ENCODE measurements around the gene NBEAL1. TPM values are rescaled to one million over a fixed set of nuclear protein-coding genes. Genes with fewer than 3 reads are reported as not detected.
"Not testable (repeated sequence)": the region's sequence is repeated elsewhere in the genome, so short reads cannot be mapped to it uniquely, and the experiment has no call there.

The NBEAL1 gene
- total and polyA plus RNA-seq, 2 experiments from 2014 or later, result 13.3 to 21.8 TPM

DNA sequence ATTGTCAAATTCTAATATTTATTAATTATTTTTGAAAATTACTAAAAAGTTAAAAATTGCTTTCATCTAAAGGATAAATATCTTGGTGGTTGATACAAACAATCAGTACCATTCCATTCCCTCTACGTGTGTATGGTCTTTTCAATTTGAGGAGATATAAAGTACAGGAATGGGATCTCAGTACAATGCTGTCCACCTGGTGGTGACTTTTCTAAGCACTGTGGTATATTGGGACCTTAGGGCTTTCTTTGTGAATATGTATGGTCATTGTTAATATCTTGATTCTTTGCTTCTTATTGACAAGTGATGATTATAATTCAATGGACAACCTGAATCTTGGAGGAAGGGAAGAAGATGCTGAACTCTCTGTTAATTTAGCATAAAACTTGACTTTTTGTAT lies 83.1 kb downstream of the NBEAL1 start:
- H3K9me2 ChIP-seq (ENCODE audit: insufficient read depth), result no peaks in the 10 kb centered on the region
- H3K4me1 ChIP-seq (ENCODE audit: insufficient read depth), result no peaks in the 10 kb centered on the region
- H3K4me2 ChIP-seq, result no peak overlapping the region
- H3K4me3 ChIP-seq, result no peak overlapping the region
- H4K20me1 ChIP-seq (replicated peaks; ENCODE audit: insufficient read depth), result no peaks in the 10 kb centered on the region
- no peak for TF ChIP-seq ETS1 (IDR thresholded peaks at IDR 0.05)
- TF ChIP-seq, protein P1, sequence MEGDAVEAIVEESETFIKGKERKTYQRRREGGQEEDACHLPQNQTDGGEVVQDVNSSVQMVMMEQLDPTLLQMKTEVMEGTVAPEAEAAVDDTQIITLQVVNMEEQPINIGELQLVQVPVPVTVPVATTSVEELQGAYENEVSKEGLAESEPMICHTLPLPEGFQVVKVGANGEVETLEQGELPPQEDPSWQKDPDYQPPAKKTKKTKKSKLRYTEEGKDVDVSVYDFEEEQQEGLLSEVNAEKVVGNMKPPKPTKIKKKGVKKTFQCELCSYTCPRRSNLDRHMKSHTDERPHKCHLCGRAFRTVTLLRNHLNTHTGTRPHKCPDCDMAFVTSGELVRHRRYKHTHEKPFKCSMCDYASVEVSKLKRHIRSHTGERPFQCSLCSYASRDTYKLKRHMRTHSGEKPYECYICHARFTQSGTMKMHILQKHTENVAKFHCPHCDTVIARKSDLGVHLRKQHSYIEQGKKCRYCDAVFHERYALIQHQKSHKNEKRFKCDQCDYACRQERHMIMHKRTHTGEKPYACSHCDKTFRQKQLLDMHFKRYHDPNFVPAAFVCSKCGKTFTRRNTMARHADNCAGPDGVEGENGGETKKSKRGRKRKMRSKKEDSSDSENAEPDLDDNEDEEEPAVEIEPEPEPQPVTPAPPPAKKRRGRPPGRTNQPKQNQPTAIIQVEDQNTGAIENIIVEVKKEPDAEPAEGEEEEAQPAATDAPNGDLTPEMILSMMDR (conservative IDR thresholded peaks at IDR 0.05; ENCODE audit: low read depth in 2 of 2), result peak; percentile 17 to 41; a peak in 3 of 4 replicates
- no peak overlapping the region for H2AFZ ChIP-seq
- H3K9me3 Mint-ChIP-seq, result no peaks in the 10 kb centered on the region
- H3K27ac Mint-ChIP-seq, result no peak overlapping the region
- ATAC-seq (no peak), DNase-seq (ENCODE audit: low spot score) (no peak)
- no peaks in the 10 kb centered on the region for H3K36me3 ChIP-seq (ENCODE audit: insufficient read depth)
- no peak overlapping the region for H3K27ac ChIP-seq (ENCODE audit: low read depth)
- no peaks in the 10 kb centered on the region for H3K4me1 Mint-ChIP-seq
- no peaks in the 10 kb centered on the region for H3K27me3 Mint-ChIP-seq (ENCODE audit: insufficient read depth, low read depth, poor library complexity)
- no peaks in the 10 kb centered on the region for H3K27me3 ChIP-seq (ENCODE audit: insufficient read depth)
- peaks cover 6% of the 10 kb centered on the region; the same call in 1 of the 3 replicates for H3K36me3 Mint-ChIP-seq (ENCODE audit: low read depth)
- no peaks in the 10 kb centered on the region for H3K79me2 ChIP-seq (replicated peaks; ENCODE audit: insufficient read depth)
- no peaks in the 10 kb centered on the region for H3F3A ChIP-seq (replicated peaks; ENCODE audit: low read depth)
- no peak overlapping the region for H3K4me3 Mint-ChIP-seq

DNA sequence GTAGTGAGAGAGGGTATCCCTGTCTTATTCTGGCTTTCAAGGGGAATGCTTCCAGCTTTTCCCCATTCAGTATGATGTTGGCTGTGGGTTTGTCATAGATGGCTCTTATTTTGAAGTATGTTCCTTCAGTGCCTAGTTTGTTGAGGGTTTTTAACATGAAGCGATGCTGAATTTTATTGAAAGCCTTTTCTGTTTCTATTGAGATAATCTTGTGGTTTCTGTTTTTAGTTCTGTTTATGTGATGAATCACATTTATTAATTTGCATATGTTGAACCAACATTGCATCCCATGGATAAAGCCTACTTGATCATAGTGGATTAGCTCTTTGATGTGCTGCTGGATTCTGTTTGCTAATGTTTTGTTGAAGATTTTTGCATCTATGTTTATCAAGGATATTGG lies 87.7 kb downstream of the NBEAL1 start:
- not testable (repeated sequence) for H3K4me1 Mint-ChIP-seq; H3K79me2 ChIP-seq (replicated peaks; ENCODE audit: insufficient read depth); H3K4me3 Mint-ChIP-seq; H3K9me2 ChIP-seq (ENCODE audit: insufficient read depth); H3K27ac ChIP-seq (ENCODE audit: low read depth); H3K36me3 ChIP-seq (ENCODE audit: insufficient read depth); H3K4me3 ChIP-seq; DNase-seq (ENCODE audit: low spot score); H2AFZ ChIP-seq; H3K27me3 Mint-ChIP-seq (ENCODE audit: insufficient read depth, low read depth, poor library complexity); H3F3A ChIP-seq (replicated peaks; ENCODE audit: low read depth); H3K4me2 ChIP-seq; H4K20me1 ChIP-seq (replicated peaks; ENCODE audit: insufficient read depth); H3K4me1 ChIP-seq (ENCODE audit: insufficient read depth); H3K27ac Mint-ChIP-seq; ATAC-seq; H3K27me3 ChIP-seq (ENCODE audit: insufficient read depth)
- Mint-ChIP-seq H3K36me3 (ENCODE audit: low read depth) (peaks cover 24% of the 10 kb centered on the region), H3K9me3 (peaks cover 13% of the 10 kb centered on the region; the same call in 2 of the 3 replicates)

DNA sequence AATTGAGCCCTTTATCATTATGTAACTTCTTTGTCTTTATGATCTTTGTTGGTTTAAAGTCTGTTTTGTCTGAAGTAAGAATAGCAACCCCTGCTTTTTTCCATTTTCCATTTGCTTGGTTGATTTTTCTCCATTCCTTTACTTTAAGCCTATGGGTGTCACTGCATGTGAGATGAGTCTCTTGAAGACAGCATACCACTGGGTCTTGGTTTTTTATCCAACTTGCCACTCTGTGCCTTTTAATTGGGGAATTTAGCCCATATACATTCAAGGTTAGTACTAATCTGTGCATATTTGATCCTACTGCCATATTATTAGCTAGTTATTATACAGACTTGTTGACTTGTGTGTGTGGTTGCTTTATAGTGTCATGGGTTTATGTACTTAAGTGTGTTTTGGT lies 89.6 kb downstream of the NBEAL1 start:
- no peak overlapping the region for H3K27ac ChIP-seq (ENCODE audit: low read depth)
- no peak overlapping the region for H3K4me3 ChIP-seq
- DNase-seq (ENCODE audit: low spot score), result no peak
- no peaks in the 10 kb centered on the region for H3K9me2 ChIP-seq (ENCODE audit: insufficient read depth)
- no peaks in the 10 kb centered on the region for H3K4me1 ChIP-seq (ENCODE audit: insufficient read depth)
- no peaks in the 10 kb centered on the region for H3K4me1 Mint-ChIP-seq
- H3K27ac Mint-ChIP-seq, result no peak overlapping the region
- no peaks in the 10 kb centered on the region for H3F3A ChIP-seq (replicated peaks; ENCODE audit: low read depth)
- H3K4me3 Mint-ChIP-seq, result no peak overlapping the region
- H3K4me2 ChIP-seq, result no peak overlapping the region
- peaks cover 24% of the 10 kb centered on the region for H3K36me3 Mint-ChIP-seq (ENCODE audit: low read depth)
- H4K20me1 ChIP-seq (replicated peaks; ENCODE audit: insufficient read depth), result no peaks in the 10 kb centered on the region
- peaks cover 13% of the 10 kb centered on the region; the same call in 2 of the 3 replicates for H3K9me3 Mint-ChIP-seq
- H2AFZ ChIP-seq, result no peak overlapping the region
- no peaks in the 10 kb centered on the region for H3K27me3 ChIP-seq (ENCODE audit: insufficient read depth)
- H3K79me2 ChIP-seq (replicated peaks; ENCODE audit: insufficient read depth), result no peaks in the 10 kb centered on the region
- peaks cover 9% of the 10 kb centered on the region; the same call in 1 of the 2 replicates for H3K36me3 ChIP-seq (ENCODE audit: insufficient read depth)
- H3K27me3 Mint-ChIP-seq (ENCODE audit: insufficient read depth, low read depth, poor library complexity), result no peaks in the 10 kb centered on the region
- ATAC-seq, result no peak
- TF ChIP-seq ZNF114 (CRISPR knock-in tag; IDR thresholded peaks at IDR 0.05), result no peak
- no peak for TF ChIP-seq CREB1 (CRISPR knock-in tag; IDR thresholded peaks at IDR 0.05; ENCODE audit: low read depth)
- no peak for TF ChIP-seq EZH2phosphoT487 (IDR thresholded peaks at IDR 0.05; ENCODE audit: unreplicated experiment)
- no peak for TF ChIP-seq NANOG (IDR thresholded peaks at IDR 0.05; ENCODE audit: borderline replicate concordance)
- TF ChIP-seq, protein P2, sequence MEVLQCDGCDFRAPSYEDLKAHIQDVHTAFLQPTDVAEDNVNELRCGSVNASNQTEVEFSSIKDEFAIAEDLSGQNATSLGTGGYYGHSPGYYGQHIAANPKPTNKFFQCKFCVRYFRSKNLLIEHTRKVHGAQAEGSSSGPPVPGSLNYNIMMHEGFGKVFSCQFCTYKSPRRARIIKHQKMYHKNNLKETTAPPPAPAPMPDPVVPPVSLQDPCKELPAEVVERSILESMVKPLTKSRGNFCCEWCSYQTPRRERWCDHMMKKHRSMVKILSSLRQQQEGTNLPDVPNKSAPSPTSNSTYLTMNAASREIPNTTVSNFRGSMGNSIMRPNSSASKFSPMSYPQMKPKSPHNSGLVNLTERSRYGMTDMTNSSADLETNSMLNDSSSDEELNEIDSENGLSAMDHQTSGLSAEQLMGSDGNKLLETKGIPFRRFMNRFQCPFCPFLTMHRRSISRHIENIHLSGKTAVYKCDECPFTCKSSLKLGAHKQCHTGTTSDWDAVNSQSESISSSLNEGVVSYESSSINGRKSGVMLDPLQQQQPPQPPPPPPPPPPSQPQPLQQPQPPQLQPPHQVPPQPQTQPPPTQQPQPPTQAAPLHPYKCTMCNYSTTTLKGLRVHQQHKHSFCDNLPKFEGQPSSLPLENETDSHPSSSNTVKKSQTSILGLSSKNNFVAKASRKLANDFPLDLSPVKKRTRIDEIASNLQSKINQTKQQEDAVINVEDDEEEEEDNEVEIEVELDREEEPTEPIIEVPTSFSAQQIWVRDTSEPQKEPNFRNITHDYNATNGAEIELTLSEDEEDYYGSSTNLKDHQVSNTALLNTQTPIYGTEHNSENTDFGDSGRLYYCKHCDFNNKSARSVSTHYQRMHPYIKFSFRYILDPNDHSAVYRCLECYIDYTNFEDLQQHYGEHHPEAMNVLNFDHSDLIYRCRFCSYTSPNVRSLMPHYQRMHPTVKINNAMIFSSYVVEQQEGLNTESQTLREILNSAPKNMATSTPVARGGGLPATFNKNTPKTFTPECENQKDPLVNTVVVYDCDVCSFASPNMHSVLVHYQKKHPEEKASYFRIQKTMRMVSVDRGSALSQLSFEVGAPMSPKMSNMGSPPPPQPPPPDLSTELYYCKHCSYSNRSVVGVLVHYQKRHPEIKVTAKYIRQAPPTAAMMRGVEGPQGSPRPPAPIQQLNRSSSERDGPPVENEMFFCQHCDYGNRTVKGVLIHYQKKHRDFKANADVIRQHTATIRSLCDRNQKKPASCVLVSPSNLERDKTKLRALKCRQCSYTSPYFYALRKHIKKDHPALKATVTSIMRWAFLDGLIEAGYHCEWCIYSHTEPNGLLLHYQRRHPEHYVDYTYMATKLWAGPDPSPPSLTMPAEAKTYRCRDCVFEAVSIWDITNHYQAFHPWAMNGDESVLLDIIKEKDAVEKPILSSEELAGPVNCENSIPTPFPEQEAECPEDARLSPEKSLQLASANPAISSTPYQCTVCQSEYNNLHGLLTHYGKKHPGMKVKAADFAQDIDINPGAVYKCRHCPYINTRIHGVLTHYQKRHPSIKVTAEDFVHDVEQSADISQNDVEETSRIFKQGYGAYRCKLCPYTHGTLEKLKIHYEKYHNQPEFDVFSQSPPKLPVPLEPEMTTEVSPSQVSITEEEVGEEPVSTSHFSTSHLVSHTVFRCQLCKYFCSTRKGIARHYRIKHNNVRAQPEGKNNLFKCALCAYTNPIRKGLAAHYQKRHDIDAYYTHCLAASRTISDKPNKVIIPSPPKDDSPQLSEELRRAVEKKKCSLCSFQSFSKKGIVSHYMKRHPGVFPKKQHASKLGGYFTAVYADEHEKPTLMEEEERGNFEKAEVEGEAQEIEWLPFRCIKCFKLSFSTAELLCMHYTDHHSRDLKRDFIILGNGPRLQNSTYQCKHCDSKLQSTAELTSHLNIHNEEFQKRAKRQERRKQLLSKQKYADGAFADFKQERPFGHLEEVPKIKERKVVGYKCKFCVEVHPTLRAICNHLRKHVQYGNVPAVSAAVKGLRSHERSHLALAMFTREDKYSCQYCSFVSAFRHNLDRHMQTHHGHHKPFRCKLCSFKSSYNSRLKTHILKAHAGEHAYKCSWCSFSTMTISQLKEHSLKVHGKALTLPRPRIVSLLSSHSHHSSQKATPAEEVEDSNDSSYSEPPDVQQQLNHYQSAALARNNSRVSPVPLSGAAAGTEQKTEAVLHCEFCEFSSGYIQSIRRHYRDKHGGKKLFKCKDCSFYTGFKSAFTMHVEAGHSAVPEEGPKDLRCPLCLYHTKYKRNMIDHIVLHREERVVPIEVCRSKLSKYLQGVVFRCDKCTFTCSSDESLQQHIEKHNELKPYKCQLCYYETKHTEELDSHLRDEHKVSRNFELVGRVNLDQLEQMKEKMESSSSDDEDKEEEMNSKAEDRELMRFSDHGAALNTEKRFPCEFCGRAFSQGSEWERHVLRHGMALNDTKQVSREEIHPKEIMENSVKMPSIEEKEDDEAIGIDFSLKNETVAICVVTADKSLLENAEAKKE (CRISPR knock-in tag; IDR thresholded peaks at IDR 0.05), result no peak
- no peak for TF ChIP-seq STAT1 (IDR thresholded peaks at IDR 0.05; ENCODE audit: unreplicated experiment)

All from GM23338 (cell line).